NCI-H2081 (cell line): ENCODE results near the gene NKD1.

Source experiments
- DNase-seq, 2 experiments: peaks; one replicate each; lab custom pipeline; 2025; lab: John Stamatoyannopoulos, UW

The NKD1 gene

DNA sequence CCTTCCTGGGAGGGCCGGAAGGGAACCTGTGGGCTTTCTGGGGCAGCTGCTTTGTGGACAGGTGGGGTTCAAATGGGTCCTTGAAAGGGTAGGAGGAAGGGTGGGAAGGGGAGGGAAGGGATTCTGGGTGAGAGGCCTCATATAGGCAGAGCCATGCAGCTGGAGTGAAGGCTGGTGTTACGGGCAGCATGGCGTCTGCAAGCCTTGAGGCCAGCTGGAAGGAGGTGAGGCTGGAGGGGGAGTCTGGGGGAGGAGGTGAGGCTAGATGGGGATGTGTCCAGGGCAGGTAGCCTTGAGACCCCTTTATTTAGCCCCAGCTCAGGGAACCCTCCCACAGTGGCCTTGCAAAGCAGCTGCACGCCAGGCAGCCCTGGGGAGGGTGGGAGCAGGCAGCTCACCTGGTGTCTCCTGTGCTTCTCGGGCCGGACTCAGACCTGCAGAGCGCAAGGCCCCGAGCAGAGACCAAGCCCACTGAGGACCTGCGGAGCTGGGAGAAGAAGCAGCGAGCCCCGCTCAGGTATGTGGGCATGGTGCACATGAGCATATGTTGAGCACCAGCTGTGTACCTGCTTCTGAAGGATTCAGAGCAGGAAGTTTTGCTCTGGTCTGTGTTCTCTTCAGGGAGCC, 82.3 kb downstream of the NKD1 start:
- DNase-seq = no peak

- no peak for DNase-seq
Measured at GRCh38 chr16:50631249-50631984, 83.2 kb downstream of the NKD1 start.

- DNase-seq = no peak
Measured at GRCh38 chr16:50631985-50632576, 83.9 kb downstream of the NKD1 start.

- DNase-seq = no peak
Measured at GRCh38 chr16:50632927-50633800, 85.0 kb downstream of the NKD1 start.

GRCh38 chr16:50634090-50634489, 85.9 kb downstream of the NKD1 start:
- no peak for DNase-seq

GRCh38 chr16:50634947-50635346, 86.8 kb downstream of the NKD1 start:
- DNase-seq = no peak

DNA sequence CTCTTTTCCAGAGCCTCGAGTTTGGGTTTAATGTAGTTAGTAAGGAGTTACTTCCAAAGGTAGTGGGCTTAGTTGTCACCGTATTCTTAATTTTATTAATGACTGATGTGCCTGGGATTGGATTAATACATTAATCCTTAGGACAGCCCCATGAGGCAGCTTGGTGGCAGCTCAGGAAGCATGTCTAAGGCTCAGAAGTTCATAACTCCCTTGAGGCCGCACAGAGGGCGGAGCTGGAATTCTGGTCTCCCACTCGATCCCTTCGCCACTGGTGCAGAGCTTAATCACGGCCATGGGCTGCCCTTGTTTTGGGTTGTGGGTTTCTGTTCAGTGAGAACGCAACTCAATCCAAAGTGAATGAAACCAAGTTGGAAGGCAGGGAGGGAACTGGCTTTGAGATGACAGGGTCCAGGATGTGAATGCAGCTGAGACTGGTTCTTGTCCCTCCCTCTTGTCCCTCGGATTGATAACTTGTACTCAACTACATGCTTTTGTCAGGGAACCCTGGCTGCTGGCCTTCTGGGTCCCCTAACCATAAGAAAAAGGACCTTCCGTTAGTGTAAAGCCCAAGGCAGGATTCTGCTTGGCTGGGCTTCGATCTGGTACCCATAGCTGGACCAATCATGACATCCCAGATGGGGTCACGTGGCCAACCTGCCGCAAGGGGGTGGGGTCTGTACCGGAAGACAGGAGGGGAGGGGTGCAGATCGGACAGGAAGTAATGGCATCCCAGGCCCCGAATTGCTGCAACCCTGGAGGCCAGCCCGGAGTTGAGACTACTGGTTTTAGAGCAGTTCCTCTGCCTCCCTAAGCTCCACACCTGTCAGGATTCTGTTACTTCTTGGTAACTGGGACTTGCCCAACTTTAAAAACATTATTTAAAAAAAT, 87.6 kb downstream of the NKD1 start:
- DNase-seq = no peak

DNA sequence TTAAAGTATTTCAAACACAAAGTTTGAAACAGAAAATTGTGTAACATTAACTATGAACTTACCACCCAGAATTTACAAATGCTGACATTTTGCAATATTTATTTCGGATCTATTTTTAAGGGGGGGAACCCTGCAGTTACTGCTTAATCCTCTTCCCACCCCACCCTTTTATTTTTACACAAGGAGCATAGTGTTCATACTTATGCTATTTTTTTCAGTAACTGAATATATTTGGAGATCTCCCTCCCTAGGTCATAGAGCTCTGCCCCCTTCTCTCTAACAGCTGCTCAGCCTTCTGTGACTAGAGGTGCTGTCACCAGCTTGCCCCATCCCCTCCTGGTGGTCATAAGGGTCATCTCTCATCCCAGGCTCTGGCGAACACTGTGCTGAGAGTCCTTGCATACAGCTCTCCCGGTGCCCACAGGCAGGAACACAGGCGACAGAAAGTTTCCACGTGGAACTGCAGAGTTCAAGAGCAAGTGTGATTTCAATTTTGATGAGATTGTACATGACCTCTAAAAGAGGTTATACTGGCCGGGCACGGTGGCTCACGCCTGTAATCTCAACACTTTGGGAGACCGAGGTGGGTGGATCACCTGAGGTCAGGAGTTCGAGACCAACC, 88.7 kb downstream of the NKD1 start:
- no peak for DNase-seq

DNA sequence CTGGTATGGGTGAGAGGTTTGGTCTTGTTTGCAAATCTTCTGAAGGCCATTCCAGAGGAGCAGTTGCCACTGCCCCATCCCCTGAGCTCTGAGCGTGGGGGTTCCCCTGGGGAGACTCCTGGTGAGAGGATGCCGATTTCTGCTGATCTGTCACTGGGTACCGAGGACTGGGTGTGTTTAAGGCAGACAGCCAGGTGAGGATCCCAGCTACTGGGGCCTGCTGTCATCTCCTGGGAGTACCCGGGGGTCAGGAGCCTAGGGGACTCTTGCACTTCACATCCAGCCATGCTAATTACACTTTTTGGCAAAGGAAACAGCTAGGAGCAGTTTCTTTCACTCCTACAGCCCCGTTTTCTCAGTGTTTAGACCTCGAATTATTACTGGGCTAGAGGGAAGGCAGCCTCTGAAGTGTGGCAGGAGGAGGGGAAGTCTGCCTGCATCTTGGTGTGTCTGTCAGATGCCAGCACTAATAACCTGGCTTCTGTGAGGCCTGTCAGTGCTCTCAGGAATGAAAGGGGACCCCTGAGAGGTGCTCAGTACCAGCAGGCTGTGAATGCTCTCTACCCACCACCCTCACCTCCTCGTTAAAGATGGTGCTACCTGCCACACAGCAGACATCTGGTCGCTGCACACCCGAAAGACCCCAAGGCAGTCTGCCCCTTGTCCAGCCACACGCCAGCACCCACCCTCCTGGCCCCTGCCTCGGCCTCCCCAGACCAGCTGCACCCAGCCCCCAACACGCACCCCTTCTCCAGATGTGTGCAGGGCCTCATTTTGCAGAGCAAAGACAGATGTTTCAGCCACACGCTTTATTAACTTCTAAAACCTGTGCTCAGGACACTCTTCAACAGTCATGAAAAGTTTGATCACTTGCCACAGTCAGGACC, 89.8 kb downstream of the NKD1 start:
- no peak for DNase-seq

GRCh38 chr16:50638816-50639670, 90.8 kb downstream of the NKD1 start:
- no peak for DNase-seq

DNA sequence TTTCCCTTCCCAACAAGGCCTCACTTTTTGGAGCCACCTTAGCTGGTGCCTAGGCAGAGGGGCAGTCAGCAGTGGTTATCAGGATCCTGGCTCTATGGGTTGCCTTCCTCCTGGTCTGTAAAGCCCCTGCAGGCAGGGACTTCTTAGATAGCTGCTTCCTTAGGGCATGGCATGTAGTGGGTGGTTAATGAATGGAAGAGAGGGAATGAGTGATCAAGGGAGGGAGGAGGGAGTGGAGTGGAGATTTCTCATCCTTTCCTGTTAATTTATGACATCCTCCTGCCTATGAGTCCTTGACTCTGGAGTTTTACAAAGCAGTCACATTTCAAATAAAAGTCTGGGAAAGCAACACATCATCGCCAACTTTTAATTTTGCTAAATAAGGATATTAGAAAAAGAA, 92.2 kb downstream of the NKD1 start:
- DNase-seq = no peak

GRCh38 chr16:50640919-50641817, 93.0 kb downstream of the NKD1 start:
- DNase-seq = no peak

DNA sequence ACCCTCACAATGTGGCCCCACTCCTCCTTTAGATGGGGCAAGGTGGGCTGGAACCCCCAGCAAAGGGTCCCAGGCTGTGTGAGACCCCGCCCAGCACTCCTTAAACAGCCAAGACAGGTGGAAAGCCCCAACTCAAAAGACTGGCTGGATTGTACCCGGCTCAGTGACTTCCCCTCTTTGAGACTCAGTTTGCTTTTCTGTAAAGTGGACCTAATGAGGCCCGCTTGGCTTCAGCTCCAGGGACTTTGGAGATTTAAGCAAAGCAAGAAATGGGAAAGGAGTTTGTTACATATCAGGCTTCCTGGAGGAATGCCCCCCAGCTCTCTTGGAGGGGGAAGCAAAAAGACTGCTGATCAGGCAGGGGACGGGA, 93.6 kb downstream of the NKD1 start:
- DNase-seq = no peak

- DNase-seq = no peak
Measured at GRCh38 chr16:50642349-50642748, 94.2 kb downstream of the NKD1 start.

DNA sequence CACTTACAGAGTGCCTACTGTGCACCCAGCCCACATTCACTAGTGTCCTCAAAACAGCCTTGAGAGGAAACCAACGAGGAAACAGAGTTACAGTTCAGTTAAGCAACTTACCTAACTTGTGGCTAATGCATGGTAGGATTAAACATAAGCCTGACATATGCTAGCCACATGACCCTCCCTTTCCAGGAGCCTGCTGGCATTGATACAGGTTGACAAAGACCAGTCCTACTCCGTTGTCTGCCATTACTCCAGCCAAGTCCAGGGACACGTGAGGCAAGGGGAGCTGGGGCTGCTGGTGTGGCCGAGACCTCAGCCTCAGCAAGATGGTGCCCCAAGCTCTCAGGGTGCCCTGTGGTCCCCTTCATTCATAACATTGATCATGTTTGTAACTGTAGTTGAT, 95.0 kb downstream of the NKD1 start:
- no peak for DNase-seq

DNA sequence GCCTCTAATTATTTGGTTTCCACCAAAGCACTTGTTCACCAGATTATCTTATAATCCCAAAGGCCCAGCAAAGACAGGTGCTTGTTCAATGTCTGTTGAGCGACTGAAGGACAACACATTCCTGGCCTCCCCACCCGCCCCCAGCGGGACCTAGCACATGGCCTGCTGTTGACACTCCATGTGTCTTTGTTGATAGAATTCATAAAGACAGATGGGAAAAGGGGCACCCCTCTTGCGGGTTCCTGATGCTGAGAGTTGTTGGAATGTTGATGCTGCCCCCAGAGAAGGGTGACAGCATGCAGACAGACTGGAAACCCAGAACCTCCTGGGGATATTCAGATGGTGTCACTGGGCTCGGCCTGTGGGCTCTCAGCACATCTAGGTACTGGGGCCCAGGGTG, 96.0 kb downstream of the NKD1 start:
- no peak for DNase-seq

DNA sequence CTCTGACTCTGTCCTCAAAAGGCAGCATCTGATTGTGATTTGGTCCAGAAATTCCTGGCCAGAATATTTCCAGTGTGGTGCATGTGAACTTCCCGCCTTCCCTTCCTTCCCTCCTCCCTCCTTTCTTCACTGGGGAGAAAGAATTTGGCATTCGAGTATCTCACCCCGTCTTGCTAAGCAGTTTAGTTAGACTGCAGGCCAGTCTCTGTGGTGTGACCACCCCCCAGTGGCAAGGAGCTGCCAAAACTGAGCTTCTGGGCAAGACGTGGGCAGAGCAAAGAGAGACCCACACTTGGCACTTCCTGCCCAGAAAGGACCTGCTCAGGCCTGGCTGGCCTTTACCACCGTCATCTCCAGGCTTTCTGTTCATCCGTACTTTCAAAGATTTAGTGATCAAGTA, 96.5 kb downstream of the NKD1 start:
- DNase-seq = no peak
